Right renal cortex interstitium (tissue), 3 donors: ENCODE data around the gene PCDHB8. TPM values are rescaled to one million over a fixed set of nuclear protein-coding genes. Genes with fewer than 3 reads are reported as not detected.
"Not testable (repeated sequence)": the region's sequence is repeated elsewhere in the genome, so short reads cannot be mapped to it uniquely, and the experiment has no call there.

Experiments used
- DNase-seq, 3 donors: peaks; one replicate each; pipeline ENCODE4 v3.0.0-alpha.2; 2013; ENCODE audit warnings: low read depth in 3 of 3, low spot score in 2 of 3
- polyA plus RNA-seq, 3 donors: library from polyadenylated mRNA; unstranded; fragments of 120-200 nt; gene quantifications; one replicate each; pipeline ENCODE4 v1.2.1, GENCODE V29; 2013; ENCODE audit not compliant: insufficient read length in 3 of 3

The PCDHB8 gene
- polyA plus RNA-seq, 3 donors: 1.5 to 4.2 (median 3.2) TPM

DNA sequence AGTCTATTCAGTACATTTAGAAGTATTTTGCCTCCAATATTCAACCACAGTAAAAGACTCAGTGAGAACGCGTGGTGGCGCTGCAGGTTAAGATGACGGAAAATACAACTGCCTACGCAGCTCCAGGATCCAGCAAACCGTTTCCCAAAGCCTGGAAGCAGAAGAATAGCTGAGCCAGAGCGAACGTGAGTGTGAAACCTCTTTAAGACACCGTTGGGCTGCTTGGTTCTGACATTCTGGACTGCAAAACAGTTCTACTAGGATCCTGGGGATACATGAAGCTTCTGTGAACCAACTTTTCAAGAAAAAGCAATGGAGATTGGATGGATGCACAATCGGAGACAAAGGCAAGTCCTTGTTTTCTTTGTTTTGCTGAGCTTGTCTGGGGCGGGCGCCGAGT lies 4.7 kb downstream of the PCDHB8 start, which contains the start of gene PCDHB16:
Gene PCDHB16, plus strand, starts transcription at position 140 of the 400 bp plus-strand sequence. Its CDS starts 173 bp downstream, at position 313.
- DNase-seq: no peak

DNA sequence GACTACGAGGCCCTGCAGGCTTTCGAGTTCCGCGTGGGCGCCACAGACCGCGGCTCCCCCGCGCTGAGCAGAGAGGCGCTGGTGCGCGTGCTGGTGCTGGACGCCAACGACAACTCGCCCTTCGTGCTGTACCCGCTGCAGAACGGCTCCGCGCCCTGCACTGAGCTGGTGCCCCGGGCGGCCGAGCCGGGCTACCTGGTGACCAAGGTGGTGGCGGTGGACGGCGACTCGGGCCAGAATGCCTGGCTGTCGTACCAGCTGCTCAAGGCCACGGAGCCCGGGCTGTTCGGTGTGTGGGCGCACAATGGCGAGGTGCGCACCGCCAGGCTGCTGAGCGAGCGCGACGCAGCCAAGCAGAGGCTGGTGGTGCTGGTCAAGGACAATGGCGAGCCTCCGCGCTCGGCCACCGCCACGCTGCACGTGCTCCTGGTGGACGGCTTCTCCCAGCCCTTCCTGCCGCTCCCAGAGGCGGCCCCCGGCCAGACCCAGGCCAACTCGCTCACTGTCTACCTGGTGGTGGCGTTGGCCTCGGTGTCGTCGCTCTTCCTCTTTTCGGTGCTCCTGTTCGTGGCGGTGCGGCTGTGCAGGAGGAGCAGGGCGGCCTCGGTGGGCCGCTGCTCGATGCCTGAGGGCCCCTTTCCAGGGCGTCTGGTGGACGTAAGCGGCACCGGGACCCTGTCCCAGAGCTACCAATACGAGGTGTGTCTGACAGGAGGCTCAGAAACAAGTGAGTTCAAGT lies 6.7 kb downstream of the PCDHB8 start:
- DNase-seq: not testable (repeated sequence)

DNA sequence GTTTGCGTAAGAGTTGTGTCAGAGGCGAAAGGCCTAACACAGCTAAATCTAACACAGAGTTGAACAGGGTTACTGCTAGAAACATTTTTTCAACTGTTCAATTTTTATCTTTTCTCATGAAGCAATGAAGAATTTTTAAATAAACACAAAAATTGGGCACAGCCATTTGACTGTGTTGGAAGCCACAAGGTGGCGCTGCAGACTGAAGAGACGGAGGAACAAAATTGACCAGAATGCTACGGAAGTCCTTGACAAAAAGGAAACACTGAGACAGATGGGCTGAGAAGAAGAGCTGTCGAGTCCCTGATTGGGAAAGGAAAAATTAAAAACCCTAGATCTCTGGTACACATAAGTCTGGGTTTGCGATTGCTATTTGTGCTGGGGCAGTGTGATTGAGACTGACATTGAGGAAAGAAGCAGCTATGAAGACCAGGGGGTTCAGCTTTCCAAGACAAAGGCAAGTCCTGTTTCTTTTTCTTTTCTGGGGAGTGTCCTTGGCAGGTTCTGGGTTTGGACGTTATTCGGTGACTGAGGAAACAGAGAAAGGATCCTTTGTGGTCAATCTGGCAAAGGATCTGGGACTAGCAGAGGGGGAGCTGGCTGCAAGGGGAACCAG lies 9.4 kb downstream of the PCDHB8 start, which contains the start of gene PCDHB9:
Gene PCDHB9, plus strand, starts transcription at position 265 of the 616 bp plus-strand sequence. Its CDS starts 158 bp downstream, at position 423.
- no peak for DNase-seq

DNA sequence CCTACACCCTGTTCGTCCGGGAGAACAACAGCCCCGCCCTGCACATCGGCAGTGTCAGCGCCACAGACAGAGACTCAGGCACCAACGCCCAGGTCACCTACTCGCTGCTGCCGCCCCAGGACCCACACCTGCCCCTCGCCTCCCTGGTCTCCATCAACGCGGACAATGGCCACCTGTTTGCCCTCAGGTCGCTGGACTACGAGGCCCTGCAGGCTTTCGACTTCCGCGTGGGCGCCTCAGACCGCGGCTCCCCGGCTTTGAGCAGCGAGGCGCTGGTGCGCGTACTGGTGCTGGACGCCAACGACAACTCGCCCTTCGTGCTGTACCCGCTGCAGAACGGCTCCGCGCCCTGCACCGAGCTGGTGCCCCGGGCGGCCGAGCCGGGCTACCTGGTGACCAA lies 11.1 kb downstream of the PCDHB8 start:
- DNase-seq: not testable (repeated sequence)

DNA sequence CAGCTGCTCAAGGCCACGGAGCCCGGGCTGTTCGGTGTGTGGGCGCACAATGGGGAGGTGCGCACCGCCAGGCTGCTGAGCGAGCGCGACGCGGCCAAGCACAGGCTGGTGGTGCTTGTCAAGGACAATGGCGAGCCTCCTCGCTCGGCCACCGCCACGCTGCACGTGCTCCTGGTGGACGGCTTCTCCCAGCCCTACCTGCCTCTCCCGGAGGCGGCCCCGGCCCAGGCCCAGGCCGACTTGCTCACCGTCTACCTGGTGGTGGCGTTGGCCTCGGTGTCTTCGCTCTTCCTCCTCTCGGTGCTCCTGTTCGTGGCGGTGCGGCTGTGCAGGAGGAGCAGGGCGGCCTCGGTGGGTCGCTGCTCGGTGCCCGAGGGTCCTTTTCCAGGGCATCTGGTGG lies 11.5 kb downstream of the PCDHB8 start:
- DNase-seq: not testable (repeated sequence)

DNA sequence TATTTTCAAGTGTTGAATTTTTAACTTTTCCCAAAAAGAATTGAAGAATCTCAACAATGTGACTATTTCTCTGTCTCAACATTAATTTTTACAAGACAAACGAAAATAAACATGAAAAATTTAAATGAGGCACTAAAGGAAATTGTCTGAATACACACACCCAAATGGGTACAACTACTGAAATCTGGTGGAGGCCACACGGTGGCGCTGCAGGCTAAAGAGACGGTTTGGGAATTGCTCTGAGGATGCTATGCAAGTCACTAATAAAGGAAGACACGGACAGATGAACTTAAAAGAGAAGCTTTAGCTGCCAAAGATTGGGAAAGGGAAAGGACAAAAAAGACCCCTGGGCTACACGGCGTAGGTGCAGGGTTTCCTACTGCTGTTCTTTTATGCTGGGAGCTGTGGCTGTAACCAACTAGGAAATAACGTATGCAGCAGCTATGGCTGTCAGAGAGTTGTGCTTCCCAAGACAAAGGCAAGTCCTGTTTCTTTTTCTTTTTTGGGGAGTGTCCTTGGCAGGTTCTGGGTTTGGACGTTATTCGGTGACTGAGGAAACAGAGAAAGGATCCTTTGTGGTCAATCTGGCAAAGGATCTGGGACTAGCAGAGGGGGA lies 14.6 kb downstream of the PCDHB8 start, which contains the start of gene PCDHB10:
Gene PCDHB10, plus strand, starts transcription at position 244 of the 616 bp plus-strand sequence. Its CDS starts 200 bp downstream, at position 444.
- no peak for DNase-seq

DNA sequence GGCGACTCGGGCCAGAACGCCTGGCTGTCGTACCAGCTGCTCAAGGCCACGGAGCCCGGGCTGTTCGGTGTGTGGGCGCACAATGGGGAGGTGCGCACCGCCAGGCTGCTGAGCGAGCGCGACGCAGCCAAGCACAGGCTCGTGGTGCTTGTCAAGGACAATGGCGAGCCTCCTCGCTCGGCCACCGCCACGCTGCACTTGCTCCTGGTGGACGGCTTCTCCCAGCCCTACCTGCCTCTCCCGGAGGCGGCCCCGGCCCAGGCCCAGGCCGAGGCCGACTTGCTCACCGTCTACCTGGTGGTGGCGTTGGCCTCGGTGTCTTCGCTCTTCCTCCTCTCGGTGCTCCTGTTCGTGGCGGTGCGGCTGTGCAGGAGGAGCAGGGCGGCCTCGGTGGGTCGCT lies 16.7 kb downstream of the PCDHB8 start:
- DNase-seq: not testable (repeated sequence)

DNA sequence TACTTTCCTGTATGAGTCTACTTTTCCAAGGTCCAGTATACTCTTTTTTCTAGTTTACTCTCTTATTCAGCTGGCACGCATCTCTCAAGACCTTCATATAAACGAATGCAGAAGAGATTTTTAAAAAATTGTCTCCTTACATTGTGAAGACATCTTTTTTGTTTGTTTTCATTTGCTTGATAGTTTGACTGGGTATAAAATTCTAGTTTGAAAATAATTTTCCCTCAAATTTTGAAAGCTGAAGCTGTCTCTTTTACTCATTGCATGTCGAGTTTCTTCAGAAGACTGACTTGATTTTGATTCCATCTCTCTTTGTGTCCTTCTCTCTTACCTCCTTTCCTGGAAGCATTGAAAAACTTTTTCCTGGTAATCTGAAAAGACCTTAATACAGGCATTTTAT lies 18.8 kb downstream of the PCDHB8 start:
- no peak for DNase-seq

DNA sequence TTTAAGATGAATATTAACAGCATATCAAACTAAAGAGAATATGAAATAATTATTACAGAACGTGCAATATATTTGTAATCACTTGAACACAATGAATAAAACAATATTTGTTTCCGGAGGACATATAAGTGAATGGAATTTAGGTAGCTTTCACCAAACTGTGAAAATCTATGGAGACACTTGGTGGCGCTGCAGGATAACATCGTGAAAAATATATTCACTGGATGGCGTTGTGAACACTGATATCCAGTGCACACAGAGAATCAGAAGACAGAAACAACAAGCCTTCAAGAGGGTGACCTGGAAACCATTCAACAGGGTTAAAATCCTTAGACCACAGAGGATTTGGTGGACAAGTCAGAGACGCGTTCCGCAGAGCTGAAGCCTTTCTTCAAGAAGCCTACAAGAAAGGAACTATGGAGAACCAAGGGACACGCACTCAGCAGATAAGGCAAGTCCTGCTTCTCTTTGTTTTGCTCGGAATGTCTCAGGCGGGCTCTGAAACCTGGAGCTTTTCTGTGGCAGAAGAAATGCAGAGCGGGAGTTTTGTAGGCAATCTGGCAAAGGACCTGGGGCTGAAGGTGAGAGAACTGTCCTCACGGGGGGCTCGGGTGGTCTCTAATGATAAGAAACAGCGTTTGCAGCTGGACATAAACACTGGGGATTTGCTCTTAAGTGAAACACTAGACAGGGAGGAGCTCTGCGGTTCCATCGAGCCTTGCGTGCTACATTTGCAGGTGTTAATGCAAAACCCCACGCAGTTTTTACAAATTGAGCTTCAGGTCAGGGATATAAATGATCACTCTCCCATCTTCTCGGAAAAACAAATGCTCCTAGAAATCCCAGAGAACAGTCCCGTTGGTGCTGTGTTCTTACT lies 22.0 kb downstream of the PCDHB8 start, which contains the start of gene PCDHB11:
Gene PCDHB11, plus strand, starts transcription at position 269 of the 877 bp plus-strand sequence. Its CDS starts 148 bp downstream, at position 417.
- no peak for DNase-seq

DNA sequence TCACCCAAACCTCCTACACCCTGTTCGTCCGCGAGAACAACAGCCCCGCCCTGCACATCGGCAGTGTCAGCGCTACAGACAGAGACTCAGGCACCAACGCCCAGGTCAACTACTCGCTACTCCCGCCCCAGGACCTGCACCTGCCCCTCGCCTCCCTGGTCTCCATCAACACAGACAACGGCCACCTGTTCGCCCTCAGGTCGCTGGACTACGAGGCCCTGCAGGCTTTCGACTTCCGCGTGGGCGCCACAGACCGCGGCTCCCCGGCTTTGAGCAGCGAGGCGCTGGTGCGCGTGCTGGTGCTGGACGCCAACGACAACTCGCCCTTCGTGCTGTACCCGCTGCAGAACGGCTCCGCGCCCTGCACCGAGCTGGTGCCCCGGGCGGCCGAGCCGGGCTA lies 23.5 kb downstream of the PCDHB8 start:
- DNase-seq: not testable (repeated sequence)

DNA sequence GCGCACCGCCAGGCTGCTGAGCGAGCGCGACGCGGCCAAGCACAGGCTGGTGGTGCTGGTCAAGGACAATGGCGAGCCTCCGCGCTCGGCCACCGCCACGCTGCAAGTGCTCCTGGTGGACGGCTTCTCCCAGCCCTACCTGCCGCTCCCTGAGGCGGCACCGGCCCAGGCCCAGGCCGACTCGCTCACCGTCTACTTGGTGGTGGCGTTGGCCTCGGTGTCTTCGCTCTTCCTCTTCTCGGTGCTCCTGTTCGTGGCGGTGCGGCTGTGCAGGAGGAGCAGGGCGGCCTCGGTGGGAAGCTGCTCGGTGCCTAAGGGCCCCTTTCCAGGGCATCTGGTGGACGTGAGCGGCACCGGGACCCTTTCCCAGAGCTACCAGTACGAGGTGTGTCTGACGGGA lies 24.1 kb downstream of the PCDHB8 start:
- not testable (repeated sequence) for DNase-seq

DNA sequence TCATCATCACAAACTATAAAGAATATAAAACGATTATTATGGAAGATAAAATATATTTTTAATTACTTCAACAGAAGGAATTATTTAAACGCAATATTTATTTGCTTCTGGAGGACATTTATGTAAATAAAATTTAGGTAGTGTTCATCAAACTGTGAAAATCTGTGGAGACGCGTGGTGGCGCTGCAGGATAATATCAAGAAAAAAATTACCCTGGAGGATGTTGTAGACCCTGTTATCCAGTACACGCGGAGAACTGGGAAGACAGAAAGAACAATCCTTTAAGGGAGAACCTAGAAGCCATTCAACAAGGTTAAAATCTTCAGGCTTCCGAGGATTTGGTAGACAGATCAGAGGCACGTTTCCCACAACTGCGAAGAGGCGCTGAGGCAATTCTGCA lies 30.9 kb downstream of the PCDHB8 start, which contains the start of gene PCDHB12:
Gene PCDHB12, plus strand, starts transcription at position 242 of the 400 bp plus-strand sequence. CDS start 189 bp downstream, outside the sequence.
- DNase-seq: no peak

DNA sequence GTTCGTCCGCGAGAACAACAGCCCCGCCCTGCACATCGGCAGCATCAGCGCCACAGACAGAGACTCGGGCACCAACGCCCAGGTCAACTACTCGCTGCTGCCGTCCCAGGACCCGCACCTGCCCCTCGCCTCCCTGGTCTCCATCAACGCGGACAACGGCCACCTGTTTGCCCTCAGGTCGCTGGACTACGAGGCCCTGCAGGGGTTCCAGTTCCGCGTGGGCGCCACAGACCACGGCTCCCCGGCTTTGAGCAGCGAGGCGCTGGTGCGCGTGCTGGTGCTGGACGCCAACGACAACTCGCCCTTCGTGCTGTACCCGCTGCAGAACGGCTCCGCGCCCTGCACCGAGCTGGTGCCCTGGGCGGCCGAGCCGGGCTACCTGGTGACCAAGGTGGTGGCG lies 32.7 kb downstream of the PCDHB8 start:
- DNase-seq: not testable (repeated sequence)

DNA sequence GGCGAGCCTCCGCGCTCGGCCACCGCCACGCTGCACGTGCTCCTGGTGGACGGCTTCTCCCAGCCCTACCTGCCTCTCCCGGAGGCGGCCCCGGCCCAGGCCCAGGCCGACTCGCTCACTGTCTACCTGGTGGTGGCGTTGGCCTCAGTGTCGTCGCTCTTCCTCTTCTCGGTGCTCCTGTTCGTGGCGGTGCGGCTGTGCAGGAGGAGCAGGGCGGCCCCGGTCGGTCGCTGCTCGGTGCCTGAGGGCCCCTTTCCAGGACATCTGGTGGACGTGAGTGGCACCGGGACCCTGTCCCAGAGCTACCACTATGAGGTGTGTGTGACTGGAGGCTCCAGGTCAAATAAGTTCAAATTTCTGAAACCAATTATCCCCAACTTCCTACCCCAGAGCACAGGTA lies 33.3 kb downstream of the PCDHB8 start:
- not testable (repeated sequence) for DNase-seq

DNA sequence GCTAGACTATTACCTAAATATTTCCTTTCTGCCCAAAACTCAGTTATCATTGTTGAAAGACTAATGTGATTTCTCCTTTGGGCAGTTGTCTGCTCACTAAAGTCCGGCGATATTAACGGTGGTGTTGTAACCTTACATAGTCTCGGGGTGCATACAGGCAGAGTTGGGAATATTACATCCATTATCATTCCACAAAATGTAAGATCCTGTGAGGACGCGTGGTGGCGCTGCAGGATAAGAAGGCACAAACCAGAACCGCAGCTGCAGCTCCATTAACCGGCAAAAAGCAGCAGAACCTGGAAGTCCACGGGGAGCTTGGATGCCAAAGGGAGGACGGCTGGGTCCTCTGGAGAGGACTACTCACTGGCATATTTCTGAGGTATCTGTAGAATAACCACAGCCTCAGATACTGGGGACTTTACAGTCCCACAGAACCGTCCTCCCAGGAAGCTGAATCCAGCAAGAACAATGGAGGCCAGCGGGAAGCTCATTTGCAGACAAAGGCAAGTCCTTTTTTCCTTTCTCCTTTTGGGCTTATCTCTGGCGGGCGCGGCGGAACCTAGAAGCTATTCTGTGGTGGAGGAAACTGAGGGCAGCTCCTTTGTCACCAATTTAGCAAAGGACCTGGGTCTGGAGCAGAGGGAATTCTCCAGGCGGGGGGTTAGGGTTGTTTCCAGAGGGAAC lies 36.2 kb downstream of the PCDHB8 start, which contains the start of gene PCDHB13:
Gene PCDHB13, plus strand, starts transcription at position 264 of the 684 bp plus-strand sequence. Its CDS starts 205 bp downstream, at position 469.
- DNase-seq: not testable (repeated sequence)

DNA sequence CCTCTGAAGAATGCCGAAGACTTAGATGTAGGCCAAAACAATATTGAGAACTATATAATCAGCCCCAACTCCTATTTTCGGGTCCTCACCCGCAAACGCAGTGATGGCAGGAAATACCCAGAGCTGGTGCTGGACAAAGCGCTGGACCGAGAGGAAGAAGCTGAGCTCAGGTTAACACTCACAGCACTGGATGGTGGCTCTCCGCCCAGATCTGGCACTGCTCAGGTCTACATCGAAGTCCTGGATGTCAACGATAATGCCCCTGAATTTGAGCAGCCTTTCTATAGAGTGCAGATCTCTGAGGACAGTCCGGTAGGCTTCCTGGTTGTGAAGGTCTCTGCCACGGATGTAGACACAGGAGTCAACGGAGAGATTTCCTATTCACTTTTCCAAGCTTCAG lies 37.0 kb downstream of the PCDHB8 start:
- not testable (repeated sequence) for DNase-seq

DNA sequence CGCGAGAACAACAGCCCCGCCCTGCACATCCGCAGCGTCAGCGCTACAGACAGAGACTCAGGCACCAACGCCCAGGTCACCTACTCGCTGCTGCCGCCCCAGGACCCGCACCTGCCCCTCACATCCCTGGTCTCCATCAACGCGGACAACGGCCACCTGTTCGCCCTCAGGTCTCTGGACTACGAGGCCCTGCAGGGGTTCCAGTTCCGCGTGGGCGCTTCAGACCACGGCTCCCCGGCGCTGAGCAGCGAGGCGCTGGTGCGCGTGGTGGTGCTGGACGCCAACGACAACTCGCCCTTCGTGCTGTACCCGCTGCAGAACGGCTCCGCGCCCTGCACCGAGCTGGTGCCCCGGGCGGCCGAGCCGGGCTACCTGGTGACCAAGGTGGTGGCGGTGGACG lies 37.9 kb downstream of the PCDHB8 start:
- DNase-seq: not testable (repeated sequence)

DNA sequence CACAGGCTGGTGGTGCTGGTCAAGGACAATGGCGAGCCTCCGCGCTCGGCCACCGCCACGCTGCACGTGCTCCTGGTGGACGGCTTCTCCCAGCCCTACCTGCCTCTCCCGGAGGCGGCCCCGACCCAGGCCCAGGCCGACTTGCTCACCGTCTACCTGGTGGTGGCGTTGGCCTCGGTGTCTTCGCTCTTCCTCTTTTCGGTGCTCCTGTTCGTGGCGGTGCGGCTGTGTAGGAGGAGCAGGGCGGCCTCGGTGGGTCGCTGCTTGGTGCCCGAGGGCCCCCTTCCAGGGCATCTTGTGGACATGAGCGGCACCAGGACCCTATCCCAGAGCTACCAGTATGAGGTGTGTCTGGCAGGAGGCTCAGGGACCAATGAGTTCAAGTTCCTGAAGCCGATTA lies 38.4 kb downstream of the PCDHB8 start:
- DNase-seq: not testable (repeated sequence)

DNA sequence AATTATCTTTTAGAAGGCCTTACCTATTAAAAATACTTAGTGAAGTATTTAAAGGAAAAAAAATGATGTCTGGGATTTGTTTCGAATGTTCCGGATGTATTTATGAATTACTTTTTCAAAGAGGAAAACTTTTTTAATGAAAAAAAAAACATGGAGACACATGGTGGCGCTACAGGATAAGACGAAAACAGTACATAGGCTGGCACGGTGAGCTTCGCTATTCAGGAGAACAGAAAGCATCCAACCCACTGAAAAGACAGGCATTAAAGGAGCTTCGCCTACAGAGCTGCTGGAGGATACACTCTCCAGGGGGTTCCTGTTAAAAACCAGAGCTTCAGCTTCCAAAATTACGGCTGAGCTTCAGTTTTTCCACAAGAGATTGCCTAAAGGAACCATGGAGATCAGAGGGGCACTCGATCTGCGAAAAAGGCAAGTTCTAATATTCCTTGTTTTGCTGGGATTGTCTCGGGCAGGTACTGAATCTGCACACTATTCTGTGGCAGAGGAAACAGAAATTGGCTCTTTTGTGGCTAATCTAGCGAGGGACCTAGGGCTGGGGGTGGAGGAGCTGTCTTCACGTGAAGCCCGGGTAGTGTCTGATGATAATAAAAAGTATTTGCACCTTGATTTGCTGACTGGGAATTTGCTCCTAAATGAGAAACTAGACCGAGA lies 45.7 kb downstream of the PCDHB8 start, which contains the start of gene PCDHB14:
Gene PCDHB14, plus strand, starts transcription at position 232 of the 672 bp plus-strand sequence. Its CDS starts 163 bp downstream, at position 395.
- DNase-seq: no peak
